ENCODE measurements around the gene TMEM59.

DNA sequence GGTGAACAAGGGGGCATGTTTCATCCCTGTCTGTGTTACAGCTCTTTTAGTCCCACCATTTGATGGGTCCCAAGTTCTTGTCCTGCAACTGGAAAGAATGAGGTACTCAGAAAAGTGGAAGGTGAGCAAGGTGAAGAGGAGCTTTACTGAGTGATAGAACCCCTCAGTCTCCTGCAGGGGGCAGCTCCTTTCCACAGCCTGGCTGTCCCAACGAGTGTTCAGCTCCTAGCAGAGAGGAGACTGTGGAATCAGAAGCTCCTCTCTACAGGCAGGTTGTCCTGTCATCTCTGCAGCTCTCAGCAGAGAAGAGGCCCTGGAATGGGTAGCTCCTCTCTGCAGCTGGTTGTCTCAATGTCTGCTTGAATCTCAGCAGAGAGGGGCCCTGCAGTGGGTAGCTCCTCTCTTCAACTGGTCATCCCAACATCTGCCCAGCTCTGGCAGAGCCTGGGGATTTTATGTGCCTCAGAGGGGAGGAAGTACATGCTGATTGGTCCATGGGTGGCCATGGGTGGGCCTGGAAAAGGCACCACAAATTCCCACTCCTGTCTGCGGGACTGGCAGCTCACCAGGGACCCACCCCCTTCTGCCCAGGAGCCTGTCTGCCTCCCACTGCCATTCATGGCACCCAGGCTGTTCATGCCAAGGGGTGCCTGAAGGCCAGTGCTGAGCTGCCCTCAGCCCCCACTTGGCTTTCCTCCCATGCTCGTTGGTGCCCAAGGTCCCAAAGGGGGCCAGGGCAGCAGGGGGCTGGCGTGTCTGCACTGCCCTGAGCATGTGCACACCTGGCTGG is 60.7 kb downstream of the TMEM59 start:
- TF ChIP-seq, protein P1, sequence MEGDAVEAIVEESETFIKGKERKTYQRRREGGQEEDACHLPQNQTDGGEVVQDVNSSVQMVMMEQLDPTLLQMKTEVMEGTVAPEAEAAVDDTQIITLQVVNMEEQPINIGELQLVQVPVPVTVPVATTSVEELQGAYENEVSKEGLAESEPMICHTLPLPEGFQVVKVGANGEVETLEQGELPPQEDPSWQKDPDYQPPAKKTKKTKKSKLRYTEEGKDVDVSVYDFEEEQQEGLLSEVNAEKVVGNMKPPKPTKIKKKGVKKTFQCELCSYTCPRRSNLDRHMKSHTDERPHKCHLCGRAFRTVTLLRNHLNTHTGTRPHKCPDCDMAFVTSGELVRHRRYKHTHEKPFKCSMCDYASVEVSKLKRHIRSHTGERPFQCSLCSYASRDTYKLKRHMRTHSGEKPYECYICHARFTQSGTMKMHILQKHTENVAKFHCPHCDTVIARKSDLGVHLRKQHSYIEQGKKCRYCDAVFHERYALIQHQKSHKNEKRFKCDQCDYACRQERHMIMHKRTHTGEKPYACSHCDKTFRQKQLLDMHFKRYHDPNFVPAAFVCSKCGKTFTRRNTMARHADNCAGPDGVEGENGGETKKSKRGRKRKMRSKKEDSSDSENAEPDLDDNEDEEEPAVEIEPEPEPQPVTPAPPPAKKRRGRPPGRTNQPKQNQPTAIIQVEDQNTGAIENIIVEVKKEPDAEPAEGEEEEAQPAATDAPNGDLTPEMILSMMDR (conservative IDR thresholded peaks at IDR 0.05; ENCODE audit: low read length): no peak
- no peak for TF ChIP-seq EZH2phosphoT487 (IDR thresholded peaks at IDR 0.05; ENCODE audit: borderline replicate concordance, low read depth, low read length)
